Neural cell (in vitro differentiated cells): ENCODE data around the gene NF1.
"Not testable (repeated sequence)": the region's sequence is repeated elsewhere in the genome, so short reads cannot be mapped to it uniquely, and the experiment has no call there.

Experiments used
- CTCF ChIP-seq: fragments of 450-650 bp; IDR thresholded peaks from 2 replicates; pipeline ENCODE4 v1.5.1; 2014; ENCODE audit warnings: antibody characterized with exemption, mild to moderate bottlenecking, moderate library complexity; ENCODE audit not compliant: poor library complexity, severe bottlenecking
- EZH2 ChIP-seq: fragments of 200-600, 300-800 bp; shearing (Covaris generic), sonication (generic); IDR thresholded peaks from 2 replicates; pipeline ENCODE4 v1.6.1; 2014; ENCODE audit warnings: antibody characterized with exemption, low read length, borderline replicate concordance, mild to moderate bottlenecking; ENCODE audit not compliant: insufficient read depth, poor library complexity, severe bottlenecking

- TF ChIP-seq CTCF, EZH2: not testable (repeated sequence)
These were observed 168.1 kb downstream of the NF1 start for GRCh38 chr17:31262923-31263322.
